ENCODE measurements around the gene BICDL2. TPM values are rescaled to one million over a fixed set of nuclear protein-coding genes. Genes with fewer than 3 reads are reported as not detected.

Gene BICDL2
- total and polyA plus RNA-seq, 9 of the 15 experiments (the other 6 are each of a cell fraction or from before 2014, with no cell fraction given), result 0.09 to 0.28 (median 0.09) TPM; not detected in 6

GRCh38 chr16:3051009-3051408 lies 14.3 kb upstream of the BICDL2 start:
- H3K4me1 ChIP-seq (replicated peaks in 1 of 2; ENCODE audit: control insufficient read depth in 2 of 2, insufficient read depth in 2 of 2, low read length in 2 of 2), result peaks cover 3 to 25% of the 10 kb centered on the region in 2 experiments; a peak in 3 of 5 replicates
- H3K36me3 ChIP-seq (ENCODE audit: control insufficient read depth, insufficient read depth, low read length), result no peaks in the 10 kb centered on the region
- H3K9me1 ChIP-seq (ENCODE audit: control insufficient read depth, insufficient read depth, low read length), result no peaks in the 10 kb centered on the region
- no peak overlapping the region for H2AFZ ChIP-seq (ENCODE audit: low read depth, low read length)
- DNase-seq (ENCODE audit: extremely low read depth in 1 of 4, low spot score in 3 of 4) (no peak), ATAC-seq (no peak), FAIRE-seq (no peak)
- BruUV-seq (replicated peaks), result no TSS peak
- H3K27ac ChIP-seq (ENCODE audit: extremely low read depth, low read depth, low read length), result no peak overlapping the region
- no peaks in the 10 kb centered on the region for H3K79me2 ChIP-seq (ENCODE audit: control insufficient read depth, insufficient read depth, low read length)
- H3K9ac ChIP-seq (ENCODE audit: insufficient read depth in 1 of 2, low read depth in 2 of 2, low read length in 2 of 2), result no peak overlapping the region
- H3K9me3 ChIP-seq (replicated peaks; ENCODE audit: control insufficient read depth, insufficient read depth, low read depth, low read length), result no peaks in the 10 kb centered on the region
- WGBS (ENCODE audit: insufficient coverage, low coverage, missing lambda C conversion rate), result 20% methylated on average over 4 of the region's 4 CpGs
- H4K20me1 ChIP-seq (replicated peaks; ENCODE audit: control insufficient read depth, insufficient read depth, low read length), result no peaks in the 10 kb centered on the region; the same call in 1 of the 2 replicates
- POLR2A ChIA-PET, result interaction anchor here (0.5 to 1.2 kb wide), 5 partner anchors 12 to 1894 kb away, joined by 3 to 5 read pairs (median 3); no protein-coding TSS in a partner anchor
- no peak overlapping the region for H3K4me3 ChIP-seq
- intact Hi-C loops (cut with micrococcal nuclease), result loop anchor here (10.0 kb wide), 1 partner anchor 124 kb away; no protein-coding TSS in a partner anchor
- CTCF ChIA-PET (ENCODE audit: low intra/inter-chr PET ratio), result no interaction called here
- peaks cover 5 to 39% of the 10 kb centered on the region in 2 experiments; a peak in 4 of 5 replicates for H3K27me3 ChIP-seq (ENCODE audit: control insufficient read depth in 2 of 2, insufficient read depth in 2 of 2, low read length in 2 of 2)
- in situ Hi-C loops (cut with MboI), result no loop called here
- no peak overlapping the region for H3K4me2 ChIP-seq (ENCODE audit: insufficient read depth, low read length)
- TF ChIP-seq ARID4B (CRISPR knock-in tag; IDR thresholded peaks at IDR 0.05), result no peak
- TF ChIP-seq MEF2D (tag; conservative IDR thresholded peaks at IDR 0.05; ENCODE audit: low read depth), result no peak
- TF ChIP-seq ZNF407 (IDR thresholded peaks at IDR 0.05; ENCODE audit: low read depth), result no peak
- TF ChIP-seq GTF2A2 (tag; IDR thresholded peaks at IDR 0.05), result no peak
- TF ChIP-seq ELK3 (CRISPR knock-in tag; IDR thresholded peaks at IDR 0.05), result no peak
- no peak for TF ChIP-seq TFAP4 (CRISPR knock-in tag; IDR thresholded peaks at IDR 0.05; ENCODE audit: borderline replicate concordance)
- TF ChIP-seq ZNF780A (CRISPR knock-in tag; IDR thresholded peaks at IDR 0.05), result no peak

Data from K562 (cell line).